Gastroesophageal sphincter (tissue), 3 donors: ENCODE measurements around the gene PCDHGC5.

ENCODE experiments used
- EP300 ChIP-seq: sonication (generic); formaldehyde crosslinking; IDR thresholded peaks from one replicate; pipeline ENCODE4 v1.6.1; 2017; ENCODE audit warnings: antibody characterized with exemption, mild to moderate bottlenecking
- POLR2A ChIP-seq, 2 donors: fragments of 450-650 bp; IDR thresholded peaks; one replicate each; pipeline ENCODE4 v1.6.1; 2017; ENCODE audit warnings: antibody characterized with exemption in 2 of 2, mild to moderate bottlenecking in 2 of 2, moderate library complexity in 1 of 2
- POLR2AphosphoS5 ChIP-seq: sonication (generic); formaldehyde crosslinking; IDR thresholded peaks from one replicate; pipeline ENCODE4 v1.6.1; 2017; ENCODE audit warnings: antibody characterized with exemption
- TF ChIP-seq, protein P1 (sequence below), 4 experiments: fragments of 200-600 bp in 2 of 4; fragments of 450-650 bp in 2 of 4; sonication (generic) in 1 of 4; IDR thresholded peaks; one replicate each; pipeline ENCODE4 v1.5.1; 2017 to 2019; ENCODE audit warnings: antibody characterized with exemption in 4 of 4, mild to moderate bottlenecking in 2 of 4, moderate library complexity in 2 of 4

- TF ChIP-seq, protein P1, sequence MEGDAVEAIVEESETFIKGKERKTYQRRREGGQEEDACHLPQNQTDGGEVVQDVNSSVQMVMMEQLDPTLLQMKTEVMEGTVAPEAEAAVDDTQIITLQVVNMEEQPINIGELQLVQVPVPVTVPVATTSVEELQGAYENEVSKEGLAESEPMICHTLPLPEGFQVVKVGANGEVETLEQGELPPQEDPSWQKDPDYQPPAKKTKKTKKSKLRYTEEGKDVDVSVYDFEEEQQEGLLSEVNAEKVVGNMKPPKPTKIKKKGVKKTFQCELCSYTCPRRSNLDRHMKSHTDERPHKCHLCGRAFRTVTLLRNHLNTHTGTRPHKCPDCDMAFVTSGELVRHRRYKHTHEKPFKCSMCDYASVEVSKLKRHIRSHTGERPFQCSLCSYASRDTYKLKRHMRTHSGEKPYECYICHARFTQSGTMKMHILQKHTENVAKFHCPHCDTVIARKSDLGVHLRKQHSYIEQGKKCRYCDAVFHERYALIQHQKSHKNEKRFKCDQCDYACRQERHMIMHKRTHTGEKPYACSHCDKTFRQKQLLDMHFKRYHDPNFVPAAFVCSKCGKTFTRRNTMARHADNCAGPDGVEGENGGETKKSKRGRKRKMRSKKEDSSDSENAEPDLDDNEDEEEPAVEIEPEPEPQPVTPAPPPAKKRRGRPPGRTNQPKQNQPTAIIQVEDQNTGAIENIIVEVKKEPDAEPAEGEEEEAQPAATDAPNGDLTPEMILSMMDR (IDR thresholded peaks at IDR 0.05), result no peak
- TF ChIP-seq EP300, result no peak
- no peak for TF ChIP-seq POLR2A (IDR thresholded peaks at IDR 0.05)
- TF ChIP-seq POLR2AphosphoS5, result no peak
Observed at GRCh38 chr5:141441571-141442170, 47.2 kb upstream of the PCDHGC5 start.
